HG02852 (cell line): ENCODE data around the gene GLIS2.

ENCODE experiments used
- ATAC-seq: cut with Tn5 transposase; IDR thresholded peaks from one replicate; pipeline ENCODE4 v1.9.1; 2021; ENCODE audit warnings: mild to moderate bottlenecking, moderate library complexity; ENCODE audit not compliant: unreplicated experiment

The GLIS2 gene

DNA sequence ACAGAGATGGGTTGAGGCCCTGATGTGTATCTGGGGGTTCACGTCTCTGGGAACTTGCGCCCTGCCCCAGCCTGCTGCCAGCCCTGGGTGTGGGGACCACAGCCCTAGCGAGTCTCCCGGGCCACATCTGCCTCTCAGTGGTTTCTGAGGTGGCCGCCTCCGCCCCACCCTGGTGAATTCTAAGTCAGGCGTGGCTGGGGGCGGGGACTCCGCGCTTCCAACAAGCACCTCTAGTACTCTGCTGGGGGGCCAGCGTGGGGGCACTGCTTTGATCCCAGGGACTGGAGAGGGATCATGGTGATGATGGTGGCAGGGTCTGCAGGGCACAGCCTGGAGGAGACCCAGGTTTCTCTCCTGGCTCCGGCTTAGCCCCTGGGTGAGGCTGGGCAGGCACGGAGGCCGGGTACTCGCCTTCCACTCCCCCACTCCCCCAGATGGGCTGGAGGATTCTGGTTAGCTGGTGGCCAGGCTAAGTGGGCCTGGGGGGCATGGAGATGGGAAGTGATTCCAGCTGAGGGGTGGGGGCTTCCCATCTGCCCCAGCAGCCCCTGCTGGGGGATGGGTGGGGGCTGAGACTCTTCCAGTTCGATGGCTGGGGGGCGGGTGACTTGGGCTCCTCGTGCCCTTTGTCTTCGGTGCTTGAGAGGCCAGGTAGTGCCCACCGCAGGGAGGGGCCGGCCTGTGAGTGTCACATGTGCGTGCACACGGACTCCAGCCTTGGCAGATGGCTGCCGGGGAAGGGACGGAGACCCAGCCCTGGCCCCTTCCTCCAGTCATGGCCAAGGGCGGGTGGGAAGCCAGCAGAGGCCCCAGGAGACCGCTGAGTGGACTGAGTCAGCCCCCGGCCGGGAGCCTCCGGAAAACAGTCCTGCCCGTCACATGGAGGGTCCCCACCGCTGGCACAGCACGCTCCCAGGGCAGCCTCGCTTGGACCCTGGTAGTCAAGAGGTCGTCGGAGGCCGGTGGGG is 3.9 kb downstream of the GLIS2 start:
- no peak for ATAC-seq

DNA sequence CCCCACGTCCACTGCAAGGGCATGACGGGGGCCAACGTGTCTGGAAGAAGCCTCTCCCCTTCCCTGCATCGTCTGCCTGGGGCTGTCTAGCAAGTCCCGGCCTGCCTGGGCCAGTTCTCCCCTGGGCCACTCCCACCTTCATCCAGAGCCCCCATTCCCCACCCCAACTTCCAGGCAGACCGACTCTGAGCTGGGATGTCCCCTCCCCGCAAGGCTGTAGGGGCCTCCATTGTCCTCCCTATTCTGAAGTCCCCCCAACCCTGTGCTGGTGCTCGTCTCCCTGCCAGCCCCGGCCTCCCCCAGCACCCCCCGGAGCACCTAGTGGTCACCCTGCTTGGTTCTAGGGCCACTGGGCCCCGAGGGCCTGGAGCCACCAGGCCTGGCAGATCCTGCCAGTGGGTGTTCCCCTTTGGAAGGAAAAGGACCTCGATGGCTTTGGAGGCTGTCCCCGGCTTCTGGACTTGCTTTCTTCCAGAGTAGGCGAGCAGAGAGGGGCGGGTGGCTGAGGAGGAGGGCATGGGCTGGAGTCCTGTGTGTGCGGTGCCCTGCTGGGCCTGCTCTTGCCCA is 4.8 kb downstream of the GLIS2 start:
- ATAC-seq: no peak

DNA sequence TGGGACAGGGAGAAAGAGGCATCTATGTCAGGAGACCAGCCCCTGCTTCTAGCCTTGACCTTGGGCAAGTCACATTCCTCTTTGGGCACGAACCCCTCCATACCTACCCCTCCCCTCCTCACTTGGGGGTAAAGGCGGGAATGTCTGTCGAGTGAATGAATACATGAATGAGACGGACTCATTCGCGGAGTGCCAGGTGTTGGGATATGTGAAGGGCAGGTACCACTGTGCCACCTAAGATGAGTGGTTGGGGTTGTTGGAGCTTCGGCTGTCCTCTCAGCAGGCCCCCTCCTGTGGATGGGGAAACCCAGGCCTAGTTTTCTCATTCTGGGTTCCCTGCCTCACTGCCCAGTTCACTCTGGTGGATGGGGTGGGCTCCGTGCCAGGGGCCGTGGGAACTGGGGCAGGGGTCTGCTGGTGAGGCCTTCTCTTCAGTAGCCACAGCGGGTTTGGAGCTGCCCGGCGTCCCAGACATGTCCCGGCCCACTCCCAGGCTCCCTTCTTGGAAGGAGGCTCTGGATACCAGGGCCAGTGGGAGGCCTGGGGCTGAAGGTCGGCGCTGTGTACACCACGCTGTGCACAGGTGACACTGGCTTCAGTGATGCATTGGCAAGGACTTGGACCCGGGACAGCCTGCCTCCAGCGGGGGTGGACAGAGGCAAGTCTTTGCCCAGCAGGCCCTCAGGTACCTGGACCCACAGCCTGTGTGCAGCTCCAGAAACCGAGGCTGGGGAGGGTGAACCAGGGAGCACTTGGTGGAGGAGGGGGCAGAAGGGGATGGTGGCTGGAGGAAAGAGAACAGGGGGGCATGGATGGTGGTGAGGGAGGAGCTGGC is 5.6 kb downstream of the GLIS2 start:
- no peak for ATAC-seq

DNA sequence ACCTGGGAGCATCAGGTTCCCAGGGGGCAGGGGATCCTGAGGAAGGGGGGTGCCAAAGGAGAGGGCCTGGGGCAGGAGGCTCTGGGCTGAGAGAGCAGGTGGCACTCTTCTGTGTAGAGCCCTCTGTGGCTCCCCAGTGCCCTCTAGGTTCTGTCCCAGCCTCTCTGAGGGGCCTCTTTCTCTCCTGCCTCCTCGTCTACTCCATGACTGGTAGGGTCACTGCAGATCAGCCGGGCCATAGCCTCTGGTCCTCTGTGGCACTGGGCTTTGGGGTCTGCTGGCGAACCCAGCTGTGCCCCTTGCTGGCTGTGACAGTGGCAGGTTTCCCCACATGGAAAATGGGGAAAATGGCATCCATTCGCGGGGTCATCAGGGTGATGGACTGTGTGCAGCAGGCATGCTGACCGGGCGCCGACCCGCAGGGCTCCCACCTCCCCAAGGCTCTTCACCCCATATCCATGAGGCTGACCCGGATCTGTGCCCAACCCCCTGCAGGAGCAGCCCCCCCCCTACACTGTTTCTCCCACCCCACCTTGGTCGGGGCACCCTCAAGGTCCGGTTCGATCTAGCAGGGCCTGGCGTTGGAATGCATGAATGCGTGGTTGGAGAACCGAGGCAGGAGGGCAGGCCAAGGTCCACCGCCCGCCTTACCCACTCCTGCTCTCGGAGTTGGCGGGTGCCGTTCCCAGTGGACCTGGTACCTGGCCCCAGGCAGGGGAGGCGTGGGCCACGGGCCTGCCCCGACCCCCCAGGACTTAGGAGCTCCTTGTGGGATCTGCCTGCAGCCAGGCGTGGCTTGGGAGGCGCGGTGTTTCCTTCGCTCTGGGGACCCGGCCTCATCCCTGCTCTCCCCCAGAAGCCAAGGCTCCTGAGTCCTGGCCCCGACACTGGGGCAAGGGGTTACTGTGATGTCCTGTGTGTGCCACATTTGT is 6.5 kb downstream of the GLIS2 start:
- no peak for ATAC-seq

DNA sequence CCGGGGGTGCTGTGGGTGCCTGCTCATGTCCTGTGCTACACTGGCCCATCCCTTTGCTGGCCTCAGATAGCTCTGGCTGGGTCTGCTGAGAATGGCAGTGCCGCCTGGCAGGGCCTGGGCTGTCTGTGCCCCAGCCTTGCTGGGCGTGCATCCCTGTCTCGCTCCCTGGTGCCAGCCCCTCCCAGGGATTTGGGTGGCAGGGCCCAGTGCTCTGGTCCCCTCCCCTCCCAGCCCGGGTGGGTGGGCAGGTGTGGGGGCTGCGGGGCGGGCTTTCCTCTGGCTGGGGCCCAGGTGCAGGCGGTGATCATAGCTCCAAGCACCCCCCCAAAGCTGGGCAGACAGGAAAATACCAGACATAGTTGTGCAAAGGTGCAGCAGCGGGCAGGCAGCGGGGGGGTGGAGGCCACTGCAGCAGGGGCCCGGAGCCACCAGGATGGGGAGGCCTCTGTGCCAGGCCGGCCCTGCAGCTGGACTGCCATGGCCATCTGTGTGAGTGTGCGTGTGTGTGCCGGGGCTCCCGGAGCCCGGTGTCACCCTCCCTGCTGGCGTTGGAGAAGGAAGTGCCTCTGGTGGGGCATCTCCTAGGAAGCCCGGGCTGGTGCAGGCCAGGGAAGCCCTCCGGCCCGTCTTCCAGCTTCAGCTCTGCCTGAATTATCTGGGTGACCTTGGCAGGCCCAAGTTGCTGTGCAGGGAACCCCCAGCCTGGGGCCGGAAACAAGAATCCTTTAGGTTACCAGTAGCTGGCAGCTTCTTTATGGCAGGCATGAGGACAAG is 7.4 kb downstream of the GLIS2 start:
- no peak for ATAC-seq

DNA sequence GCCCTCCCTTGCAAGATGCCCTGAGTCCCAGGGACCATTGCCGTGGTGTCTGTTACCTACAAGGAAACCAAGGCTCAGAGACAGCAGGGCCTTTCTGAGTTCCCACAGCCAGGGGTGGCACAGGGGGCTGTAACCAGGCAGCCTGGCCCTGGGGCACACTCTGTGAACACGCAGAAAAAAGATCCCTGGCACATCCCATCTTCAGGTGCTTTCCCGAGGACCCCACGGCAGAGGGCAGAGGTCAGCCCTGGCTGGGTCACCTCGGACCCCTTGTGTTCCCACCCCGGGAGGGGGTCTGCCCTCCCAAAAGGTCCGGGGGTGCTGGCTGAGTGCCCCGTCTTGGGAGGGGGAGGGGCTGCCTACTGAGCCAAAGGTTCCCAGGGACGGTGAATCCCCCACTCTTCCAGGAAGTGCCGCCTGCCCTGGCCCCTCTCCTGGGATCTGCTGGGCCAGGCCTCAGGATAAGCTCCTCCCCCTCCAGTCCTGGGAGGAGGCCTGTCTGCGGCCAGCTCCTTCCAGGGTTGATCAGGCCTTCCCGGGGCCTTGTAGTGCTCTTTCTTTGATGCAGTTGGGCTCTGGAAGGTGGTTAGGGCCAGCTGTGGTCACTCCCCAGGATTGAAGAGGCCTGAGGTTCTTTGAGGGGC is 8.1 kb downstream of the GLIS2 start:
- ATAC-seq: no peak

DNA sequence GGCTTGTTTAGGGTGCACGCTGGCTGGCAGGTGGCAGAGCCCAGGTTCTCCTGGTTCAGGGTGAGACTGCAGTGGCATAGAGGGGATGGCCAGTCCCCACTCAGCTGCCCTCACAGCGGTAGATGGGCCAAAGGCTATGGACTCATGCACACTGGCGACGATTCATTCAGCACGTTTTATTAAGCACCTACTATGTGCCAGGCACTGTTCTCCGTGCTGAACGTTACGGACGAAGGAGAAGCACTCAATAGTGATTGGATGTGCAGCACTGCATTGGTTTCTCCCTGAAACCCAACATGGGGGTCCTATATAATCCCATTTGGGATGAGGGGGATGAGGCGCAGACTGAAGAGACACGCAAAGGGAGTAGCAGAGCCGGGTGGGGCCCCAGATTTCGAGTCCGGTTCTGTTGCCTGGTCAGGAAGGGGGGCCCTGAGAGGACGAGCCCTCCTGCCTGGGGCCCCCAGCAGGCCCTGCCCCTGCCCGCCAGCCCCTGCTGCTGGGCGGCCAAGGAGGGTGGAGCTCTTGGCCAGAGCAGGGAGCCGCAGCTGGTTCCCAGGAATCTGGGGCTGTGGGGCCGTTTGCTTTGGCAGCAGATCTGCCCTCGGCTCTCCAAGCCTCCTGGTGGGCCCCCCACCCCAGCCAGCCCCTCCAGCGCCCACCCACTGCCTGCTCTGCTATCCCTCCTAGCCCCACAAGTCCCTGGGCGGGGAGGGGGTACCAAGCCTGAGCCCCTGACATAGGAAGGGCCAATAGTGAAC is 8.8 kb downstream of the GLIS2 start:
- ATAC-seq: no peak

DNA sequence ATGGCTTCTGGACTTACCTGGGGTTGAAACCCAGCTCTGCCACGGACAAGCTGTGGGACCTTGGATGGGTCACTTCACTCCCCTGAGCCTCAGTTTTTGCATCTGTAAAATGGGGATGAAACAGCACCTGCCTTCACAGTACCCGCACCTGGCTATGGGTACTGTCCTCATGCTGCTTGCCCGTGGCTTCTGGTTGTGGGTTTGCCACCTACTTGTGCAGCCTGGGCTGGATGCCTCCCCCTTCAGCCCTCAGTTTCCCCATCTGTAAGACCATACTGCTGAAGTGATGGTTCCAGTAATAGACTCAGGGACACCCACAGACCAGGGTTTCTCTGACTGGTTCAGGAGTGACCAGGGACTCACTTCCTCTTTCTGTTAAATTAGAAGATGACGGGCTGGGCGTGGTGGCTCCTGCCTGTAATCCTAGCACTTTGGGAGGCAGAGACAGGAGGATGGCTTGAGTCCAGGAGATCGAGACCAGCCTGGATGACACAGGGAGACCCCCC is 9.4 kb downstream of the GLIS2 start:
- no peak for ATAC-seq

DNA sequence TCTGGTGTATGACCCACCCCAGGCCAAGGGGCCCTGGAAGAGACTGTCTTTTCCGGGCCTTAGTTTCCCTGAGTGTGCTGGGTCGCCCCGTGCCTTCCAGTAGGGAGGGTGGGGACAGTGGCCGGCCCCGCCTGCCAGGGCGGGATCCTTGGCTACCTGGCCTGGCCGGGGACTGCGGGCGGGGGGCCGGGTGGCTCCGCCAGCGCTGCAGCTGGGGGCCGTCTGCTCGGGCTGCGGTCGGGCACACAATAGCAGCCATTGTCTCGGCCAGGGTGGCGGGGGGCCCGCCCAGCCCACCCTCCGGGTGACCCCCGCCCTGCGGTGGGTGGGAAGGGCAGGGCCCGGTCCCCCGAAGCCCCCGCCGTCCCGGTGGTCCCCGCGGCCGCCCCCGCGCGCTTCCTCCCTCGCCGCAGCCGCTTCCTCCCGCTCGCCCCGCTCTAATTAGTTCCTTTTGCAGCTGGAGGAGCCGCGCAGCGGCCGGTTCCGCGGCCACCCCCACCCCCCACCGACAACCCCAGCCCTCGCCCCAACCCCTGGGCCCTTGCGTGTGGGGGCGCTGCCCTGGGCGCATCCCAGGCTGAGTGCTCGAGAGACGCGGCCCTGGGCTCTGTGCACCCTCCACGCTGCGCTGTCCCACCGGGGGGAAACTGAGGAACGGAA is 11.6 kb downstream of the GLIS2 start:
- no peak for ATAC-seq

DNA sequence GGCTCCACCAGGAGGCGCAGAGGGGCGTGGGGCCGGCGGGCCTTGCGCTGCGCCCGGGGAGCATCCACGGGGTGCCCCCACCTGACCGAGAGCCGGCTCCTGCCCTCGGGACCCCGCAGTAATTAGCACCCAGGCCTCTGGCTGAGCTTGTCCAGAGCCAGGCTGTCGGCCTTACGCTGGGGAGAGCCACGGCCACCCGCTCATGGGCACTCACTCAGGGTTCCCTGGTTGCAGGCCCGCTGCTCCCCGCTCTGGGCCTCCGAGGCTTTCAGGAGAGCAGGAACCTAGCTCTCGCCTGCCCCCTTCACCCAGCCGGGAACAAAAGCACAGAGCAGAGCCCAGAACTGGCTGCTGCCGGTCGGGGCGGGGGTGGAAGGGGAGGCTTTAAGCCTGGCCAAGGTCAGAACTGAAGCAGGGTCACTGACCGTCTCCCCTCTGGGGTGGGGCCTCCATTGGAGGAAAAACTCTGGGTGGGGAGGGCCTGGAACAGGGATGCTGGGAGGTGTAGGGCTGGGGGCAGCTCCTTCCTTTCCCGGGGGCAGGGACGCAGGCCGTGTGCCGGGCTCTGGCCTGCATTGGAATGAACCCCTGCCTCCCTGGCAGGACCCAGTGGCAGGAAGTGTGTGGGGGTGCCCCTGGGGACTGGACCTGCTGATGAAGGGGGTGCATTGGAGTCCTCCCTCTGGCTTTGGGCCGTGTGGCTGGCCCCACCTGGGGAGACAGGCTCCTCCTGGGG is 12.3 kb downstream of the GLIS2 start:
- no peak for ATAC-seq

DNA sequence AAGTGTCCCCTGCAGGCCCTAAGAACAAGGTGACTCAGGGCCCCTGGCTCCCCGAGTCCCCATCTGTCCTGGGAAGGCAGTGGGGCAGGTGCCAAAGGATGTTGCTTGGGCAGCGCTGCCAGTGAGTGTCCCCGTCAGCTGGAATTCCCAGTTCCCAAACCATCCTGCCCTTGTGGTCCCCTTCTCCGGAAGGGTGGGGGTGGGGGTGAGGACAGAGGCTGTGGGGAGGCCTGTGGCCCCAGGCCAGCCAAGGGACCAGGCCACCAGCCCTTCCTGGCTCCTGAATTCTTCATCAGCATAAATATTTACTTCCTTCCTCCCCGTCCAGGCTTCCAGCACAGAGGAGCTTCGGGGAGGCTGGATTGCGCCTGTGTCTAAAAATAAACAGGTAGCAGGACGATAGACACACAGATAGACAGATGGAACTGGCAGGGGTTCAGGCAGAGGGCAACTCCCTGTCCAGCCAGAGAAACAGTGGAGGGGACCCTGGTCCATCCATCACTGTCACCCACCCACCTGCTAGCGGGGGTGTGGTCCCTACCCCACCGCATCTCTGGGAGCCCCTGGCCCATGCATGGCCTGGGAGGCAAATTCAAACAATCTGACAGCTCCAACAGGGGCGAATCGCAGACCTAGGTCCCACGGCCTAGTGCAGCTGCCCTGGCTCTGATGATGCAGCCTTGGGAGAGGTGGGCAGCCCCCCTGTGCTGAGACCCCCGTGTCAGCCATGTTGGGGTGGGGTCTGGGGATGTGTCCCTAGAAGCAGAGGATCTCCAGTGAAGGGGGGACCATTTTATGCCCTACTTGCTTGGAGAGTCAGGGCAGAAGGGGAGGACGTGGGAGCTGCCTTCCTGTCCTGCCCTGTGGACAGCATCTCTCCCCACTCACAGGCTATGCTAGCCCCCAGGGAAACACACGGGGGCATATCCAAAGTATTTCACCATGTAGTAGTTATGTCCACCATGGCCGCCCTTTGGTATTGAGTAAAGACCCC is 13.2 kb downstream of the GLIS2 start:
- no peak for ATAC-seq

DNA sequence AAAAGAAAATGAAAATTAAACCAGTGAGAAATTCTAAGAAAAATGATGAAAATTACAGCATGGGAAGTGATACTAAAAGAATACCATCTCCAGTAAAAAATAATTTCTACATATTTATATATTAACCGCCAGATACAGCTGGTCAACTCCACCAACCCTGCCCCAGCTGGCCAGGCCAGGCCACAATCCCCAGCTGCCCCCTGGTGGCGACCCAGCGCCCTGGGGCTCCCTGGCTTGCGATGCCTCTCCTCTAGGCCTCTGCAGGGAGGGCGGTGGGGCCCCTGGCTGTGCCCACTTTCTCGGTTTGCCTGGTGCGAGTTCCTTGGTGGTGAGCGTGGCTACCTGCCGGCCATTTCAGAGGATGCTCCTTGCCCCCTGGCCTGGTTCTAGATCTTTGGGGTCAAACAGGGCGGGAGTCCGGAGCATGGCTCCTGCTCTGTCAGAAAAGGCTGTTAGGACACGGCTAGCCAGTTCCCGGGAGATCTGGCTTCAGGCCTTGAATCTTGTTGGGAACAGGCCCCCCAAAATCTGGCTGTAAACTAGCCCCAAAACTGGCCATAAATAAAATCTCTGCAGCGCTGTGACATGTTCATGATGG is 14.5 kb downstream of the GLIS2 start:
- ATAC-seq: no peak

DNA sequence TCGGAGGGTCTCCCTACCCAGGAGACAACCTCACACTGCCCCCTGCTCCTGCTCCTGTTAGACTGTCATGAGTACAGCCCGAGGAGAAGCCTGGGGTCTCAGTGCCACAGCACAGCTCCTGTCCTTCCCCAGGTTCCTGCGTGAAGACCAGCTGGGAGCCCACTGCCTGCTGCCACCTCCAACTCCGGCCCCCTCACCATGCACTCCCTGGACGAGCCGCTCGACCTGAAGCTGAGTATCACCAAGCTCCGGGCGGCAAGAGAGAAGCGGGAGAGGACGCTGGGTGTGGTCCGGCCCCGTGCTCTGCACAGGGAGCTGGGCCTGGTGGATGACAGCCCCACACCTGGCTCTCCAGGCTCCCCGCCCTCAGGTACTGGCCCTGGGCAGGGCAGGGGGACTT is 16.2 kb downstream of the GLIS2 start:
- ATAC-seq: no peak

DNA sequence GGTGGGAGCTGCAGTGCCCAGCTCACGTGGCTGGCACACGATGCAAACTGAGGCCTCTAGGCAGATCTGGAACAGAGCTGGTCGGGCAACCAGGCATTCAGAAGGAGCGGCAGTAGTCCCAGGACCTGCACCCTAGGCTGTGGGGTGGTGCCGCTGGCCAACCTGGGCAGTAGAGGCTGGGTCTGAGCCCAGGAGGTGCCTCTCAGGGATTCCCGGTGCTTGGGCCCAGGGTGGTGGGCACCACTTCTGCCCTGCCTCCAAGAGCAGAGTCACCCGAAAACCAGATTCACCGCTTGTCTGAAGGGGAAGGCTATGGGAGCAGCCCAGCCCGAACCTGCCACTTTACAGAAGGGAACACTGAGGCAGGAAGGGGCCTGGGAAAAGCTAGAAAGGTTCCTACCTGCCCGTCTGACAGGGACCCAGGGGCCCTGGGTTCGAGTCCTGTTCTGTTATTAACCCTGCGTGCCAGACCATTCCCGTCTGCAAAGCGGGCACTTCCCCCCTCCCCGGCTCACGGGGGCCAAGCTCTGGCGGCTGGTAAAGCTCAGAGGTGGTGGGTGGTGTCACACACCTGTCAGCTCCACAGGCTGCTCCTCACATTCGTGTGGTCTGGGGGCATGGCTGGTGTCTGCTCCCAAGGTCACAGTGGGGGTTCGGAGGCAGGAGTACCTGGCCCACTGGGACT is 16.9 kb downstream of the GLIS2 start:
- ATAC-seq: no peak

DNA sequence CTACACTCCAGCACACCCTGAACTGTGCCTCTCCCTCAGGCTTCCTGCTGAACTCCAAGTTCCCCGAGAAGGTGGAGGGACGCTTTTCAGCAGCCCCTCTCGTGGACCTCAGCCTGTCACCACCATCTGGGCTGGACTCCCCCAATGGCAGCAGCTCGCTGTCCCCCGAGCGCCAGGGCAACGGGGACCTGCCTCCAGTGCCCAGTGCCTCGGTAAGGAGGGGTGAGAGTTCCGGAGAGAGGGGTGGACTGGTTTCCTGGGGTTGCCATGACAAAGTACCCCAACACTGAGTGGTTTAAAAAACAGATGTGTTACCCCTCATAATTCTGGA is 17.4 kb downstream of the GLIS2 start:
- ATAC-seq: no peak
